ENCODE results near the gene CDH23.

CDH23 gene

DNA sequence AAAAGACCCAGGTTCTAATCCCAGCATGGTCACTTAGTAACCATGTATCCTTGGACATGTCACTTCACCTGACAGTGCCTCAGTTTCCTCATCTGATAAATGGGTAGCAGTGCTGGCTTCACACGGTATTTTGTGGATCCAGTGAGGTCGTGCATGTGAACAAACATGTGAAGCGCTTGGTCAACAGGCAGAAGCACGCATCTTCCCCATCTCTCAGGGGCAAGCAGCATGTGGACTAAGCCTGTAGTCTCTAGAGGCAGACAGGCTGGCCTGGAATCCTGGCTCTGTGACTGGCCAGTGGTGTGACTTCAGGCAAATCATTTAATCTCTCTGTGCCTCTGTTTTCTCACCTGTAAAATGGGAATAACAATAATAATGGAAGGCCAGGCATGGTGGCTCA, 207.0 kb downstream of the CDH23 start:
- no peak overlapping the region for H3K4me3 ChIP-seq (ENCODE audit: low read length)
- no peak for DNase-seq (ENCODE audit: low read depth)
- TF ChIP-seq, protein P1, sequence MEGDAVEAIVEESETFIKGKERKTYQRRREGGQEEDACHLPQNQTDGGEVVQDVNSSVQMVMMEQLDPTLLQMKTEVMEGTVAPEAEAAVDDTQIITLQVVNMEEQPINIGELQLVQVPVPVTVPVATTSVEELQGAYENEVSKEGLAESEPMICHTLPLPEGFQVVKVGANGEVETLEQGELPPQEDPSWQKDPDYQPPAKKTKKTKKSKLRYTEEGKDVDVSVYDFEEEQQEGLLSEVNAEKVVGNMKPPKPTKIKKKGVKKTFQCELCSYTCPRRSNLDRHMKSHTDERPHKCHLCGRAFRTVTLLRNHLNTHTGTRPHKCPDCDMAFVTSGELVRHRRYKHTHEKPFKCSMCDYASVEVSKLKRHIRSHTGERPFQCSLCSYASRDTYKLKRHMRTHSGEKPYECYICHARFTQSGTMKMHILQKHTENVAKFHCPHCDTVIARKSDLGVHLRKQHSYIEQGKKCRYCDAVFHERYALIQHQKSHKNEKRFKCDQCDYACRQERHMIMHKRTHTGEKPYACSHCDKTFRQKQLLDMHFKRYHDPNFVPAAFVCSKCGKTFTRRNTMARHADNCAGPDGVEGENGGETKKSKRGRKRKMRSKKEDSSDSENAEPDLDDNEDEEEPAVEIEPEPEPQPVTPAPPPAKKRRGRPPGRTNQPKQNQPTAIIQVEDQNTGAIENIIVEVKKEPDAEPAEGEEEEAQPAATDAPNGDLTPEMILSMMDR (conservative IDR thresholded peaks at IDR 0.05; ENCODE audit: low read depth, low read length): no peak

DNA sequence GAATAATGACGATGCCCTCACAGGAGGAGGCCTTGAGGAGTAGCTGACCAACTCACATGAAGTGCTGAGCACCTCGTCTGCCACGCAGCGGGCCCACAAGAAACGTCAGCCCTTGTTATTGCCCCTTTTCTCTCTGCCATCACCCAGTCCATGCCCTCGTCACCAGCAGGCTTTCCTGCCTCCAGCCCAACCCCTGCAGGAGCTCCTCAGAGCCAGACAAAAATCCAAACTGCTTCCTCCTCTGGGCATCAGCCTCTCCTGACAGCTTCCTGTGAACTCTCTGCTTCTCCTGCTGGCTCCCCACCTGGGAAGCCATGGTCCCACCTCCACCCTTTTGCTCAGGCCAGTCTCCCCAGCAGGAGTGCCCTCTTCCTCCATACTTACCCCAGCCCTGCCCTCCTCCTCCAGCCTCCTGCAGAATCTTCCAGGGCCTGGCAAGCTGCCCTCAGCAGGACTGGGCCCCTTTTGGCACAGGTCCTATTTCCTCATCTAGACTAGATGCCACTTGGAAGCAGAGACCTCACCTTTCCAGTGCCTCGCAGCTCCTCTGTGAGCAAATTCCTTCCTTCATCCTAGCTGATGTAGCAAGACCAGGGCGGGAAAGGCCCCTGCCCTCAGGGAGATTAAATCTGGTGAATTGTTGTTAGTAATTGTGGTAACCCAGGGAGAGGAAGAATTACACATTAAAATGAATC, 207.8 kb downstream of the CDH23 start:
- TF ChIP-seq, protein P1 (conservative IDR thresholded peaks at IDR 0.05; ENCODE audit: low read depth, low read length): no peak
- H3K4me3 ChIP-seq (ENCODE audit: low read length): no peak overlapping the region
- DNase-seq (ENCODE audit: low read depth): no peak

DNA sequence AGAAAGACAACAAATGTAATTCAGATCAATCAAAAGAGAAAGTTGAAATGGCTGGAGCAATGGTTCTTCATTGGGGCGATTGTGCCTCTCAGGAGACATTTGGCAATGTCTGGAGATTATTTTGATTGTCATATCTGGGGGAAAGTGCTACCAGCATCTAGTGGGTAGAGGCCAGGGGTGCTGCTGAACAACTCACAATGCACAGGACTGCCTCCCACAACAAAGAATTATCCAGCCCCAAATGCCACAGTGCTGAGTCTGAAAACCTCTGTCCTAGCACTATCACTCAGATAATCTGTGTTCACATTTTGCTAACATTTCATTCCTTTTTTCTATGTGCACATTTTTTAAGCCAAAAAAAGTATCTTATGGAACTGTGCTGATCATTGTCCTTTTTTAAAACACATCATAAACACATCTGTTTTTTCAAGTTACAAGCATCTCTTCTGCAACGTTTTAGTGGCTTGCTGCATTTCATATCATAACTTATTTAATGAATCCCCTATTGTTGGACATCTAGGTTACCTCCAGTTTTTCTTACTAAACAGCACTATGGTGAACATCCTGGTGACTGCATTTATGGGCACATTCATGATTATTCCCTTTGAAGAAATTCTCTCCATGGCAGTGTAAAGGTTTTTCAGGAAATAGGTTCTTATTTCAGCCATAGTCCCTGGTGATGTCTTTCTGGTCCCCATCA, 208.7 kb downstream of the CDH23 start:
- TF ChIP-seq, protein P1 (conservative IDR thresholded peaks at IDR 0.05; ENCODE audit: low read depth, low read length): no peak
- no peak overlapping the region for H3K4me3 ChIP-seq (ENCODE audit: low read length)
- DNase-seq (ENCODE audit: low read depth): no peak

DNA sequence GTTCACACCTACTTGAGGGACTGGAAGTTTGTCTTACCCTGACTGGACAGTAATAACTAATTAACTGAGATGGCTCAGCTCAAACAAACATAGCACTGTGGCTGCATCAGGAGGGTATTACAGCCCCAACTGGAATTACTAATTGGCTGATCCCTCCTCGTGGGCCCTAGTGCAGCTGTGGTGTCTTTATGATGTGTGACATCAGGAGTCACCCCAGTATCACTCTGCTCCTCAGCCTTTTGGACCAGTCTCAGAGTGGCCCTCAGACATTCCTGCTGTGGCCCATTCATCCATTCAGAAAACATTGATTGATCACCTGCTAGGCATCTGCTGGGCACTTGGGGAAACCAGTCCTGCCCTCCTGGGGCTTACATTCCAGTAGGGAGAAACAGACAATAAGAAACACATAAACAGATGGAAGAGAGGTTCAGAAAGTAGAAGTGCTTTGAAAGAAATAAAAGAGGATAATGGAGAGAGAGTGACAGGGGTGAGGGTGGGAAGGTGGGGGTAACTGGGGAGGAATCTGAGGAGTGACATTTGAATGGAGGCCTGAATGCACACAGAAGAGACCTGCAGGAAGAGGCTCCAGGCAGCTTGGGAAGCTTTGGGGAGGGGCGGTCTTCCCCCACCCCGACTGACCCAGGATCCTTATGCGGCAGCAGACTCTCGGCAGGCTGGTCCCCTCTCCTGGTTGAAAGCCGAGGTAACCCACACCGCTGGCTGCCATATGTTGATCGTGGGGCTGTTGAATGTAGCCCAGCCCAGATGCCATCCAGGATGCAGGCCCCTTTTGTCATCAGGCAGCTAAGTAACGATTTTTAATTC, 209.7 kb downstream of the CDH23 start:
- DNase-seq (ENCODE audit: low read depth): no peak
- H3K4me3 ChIP-seq (ENCODE audit: low read length): no peak overlapping the region
- TF ChIP-seq, protein P1 (conservative IDR thresholded peaks at IDR 0.05; ENCODE audit: low read depth, low read length): no peak

DNA sequence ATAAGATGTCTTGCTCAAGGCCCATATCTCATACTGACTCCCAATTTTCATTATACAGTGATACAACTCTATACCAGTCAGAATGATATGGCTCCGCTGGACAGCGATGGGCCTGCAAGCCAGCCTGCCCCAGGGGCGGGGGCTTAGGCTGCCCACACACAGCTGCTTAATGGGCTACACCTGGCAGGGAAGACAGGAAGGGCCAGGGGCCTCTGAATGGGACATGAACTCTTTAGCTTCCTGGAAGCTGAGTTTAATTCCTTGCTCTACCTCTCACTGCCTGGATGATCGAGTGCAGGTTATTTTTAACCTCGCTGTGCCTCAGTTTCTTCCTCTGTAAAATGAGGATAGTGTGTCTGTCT, 210.3 kb downstream of the CDH23 start:
- no peak overlapping the region for H3K4me3 ChIP-seq (ENCODE audit: low read length)
- TF ChIP-seq, protein P1 (conservative IDR thresholded peaks at IDR 0.05; ENCODE audit: low read depth, low read length): no peak
- no peak for DNase-seq (ENCODE audit: low read depth)

DNA sequence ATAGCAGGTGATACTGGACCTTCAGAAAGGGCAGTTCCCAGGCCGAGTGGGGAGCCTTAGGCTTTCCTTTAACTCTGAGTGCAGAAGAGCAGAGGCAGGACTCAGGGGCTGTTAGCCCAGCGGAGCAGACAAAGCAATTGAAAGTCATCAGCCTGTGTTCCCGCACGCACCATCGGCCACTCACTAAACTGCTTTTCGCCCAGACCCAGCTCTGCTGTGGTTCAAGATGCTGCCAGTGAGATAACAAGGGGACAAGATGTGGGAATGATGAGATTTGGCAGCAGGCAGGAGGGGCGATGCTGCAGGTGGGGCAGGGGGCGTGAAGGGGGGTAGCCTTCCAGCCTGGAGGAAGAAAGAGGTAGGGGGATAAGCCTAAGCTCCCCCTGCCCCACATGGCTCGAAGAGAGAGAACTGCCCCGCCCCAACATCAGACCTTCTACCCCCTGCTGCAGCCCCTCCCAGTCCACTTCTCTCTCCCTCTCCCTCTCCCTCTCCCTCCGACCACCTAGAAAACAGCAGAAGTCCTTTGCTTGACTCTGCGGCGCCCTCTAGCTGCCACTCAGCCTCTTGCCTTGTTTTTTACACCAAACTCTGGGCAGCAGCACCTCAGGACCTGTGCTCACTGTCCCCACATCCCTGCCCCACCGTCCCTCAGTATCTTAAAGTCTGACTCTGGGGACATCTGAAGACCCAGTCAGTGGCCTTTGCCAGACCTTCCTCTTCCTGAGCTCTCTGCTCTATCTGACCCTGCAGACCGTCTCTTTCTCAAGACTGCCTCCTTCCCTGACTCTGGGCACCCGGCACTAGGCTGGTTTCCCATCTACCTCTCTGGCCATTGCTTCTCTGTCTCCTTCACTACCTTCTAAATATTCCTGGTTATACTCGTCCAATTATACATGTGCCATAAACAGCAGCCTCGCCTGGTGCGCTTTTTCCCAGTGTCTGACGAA, 212.4 kb downstream of the CDH23 start:
- TF ChIP-seq, protein P1 (conservative IDR thresholded peaks at IDR 0.05; ENCODE audit: low read depth, low read length): peak; percentile 86
- no peak overlapping the region for H3K4me3 ChIP-seq (ENCODE audit: low read length)
- no peak for DNase-seq (ENCODE audit: low read depth)

Data from retinal pigment epithelial cell (primary cell).